ENCODE data around the gene SPESP1.

- TF ChIP-seq, protein P1, sequence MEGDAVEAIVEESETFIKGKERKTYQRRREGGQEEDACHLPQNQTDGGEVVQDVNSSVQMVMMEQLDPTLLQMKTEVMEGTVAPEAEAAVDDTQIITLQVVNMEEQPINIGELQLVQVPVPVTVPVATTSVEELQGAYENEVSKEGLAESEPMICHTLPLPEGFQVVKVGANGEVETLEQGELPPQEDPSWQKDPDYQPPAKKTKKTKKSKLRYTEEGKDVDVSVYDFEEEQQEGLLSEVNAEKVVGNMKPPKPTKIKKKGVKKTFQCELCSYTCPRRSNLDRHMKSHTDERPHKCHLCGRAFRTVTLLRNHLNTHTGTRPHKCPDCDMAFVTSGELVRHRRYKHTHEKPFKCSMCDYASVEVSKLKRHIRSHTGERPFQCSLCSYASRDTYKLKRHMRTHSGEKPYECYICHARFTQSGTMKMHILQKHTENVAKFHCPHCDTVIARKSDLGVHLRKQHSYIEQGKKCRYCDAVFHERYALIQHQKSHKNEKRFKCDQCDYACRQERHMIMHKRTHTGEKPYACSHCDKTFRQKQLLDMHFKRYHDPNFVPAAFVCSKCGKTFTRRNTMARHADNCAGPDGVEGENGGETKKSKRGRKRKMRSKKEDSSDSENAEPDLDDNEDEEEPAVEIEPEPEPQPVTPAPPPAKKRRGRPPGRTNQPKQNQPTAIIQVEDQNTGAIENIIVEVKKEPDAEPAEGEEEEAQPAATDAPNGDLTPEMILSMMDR (IDR thresholded peaks at IDR 0.05): no peak
- TF ChIP-seq POLR2A (IDR thresholded peaks at IDR 0.05): no peak
Observed at GRCh38 chr15:68957696-68958095, 27.4 kb downstream of the SPESP1 start.

All from thyroid gland (tissue), 4 donors.